HEK293T (cell line): ENCODE results near the gene PODNL1.

Experiments used
- CTCF ChIA-PET: fragments of 350-600 bp; formaldehyde crosslinking; extraction: SDS; loops from one replicate; lab custom pipeline; 2021; ENCODE audit warnings: antibody characterized with exemption, inconsistent platforms; lab: Yijun Ruan, JAX
- POLR2A ChIA-PET: fragments of 350-600 bp; formaldehyde crosslinking; extraction: SDS; loops from one replicate; lab custom pipeline; 2020; ENCODE audit warnings: antibody characterized with exemption, inconsistent platforms; lab: Yijun Ruan, JAX
- DNase-seq: peaks from one replicate; pipeline ENCODE4 v3.0.0; 2012; ENCODE audit warnings: mixed read lengths; ENCODE audit errors: extremely low spot score
- ARNT ChIP-seq: fragments of 450-650 bp; IDR thresholded peaks from 2 replicates; pipeline ENCODE4 v1.6.1; 2017; ENCODE audit warnings: mild to moderate bottlenecking
- BHLHE40 ChIP-seq: fragments of 450-650 bp; IDR thresholded peaks from 2 replicates; pipeline ENCODE4 v1.6.1; 2016; ENCODE audit warnings: mild to moderate bottlenecking, moderate library complexity, borderline replicate concordance
- CTBP1 ChIP-seq: fragments of 450-650 bp; IDR thresholded peaks from 2 replicates; pipeline ENCODE4 v1.6.1; 2016; ENCODE audit warnings: borderline replicate concordance
- ELF4 ChIP-seq: fragments of 450-650 bp; IDR thresholded peaks from 2 replicates; pipeline ENCODE4 v1.6.1; 2017; ENCODE audit warnings: antibody characterized with exemption
- FOXA1 ChIP-seq: fragments of 450-650 bp; IDR thresholded peaks from 2 replicates; pipeline ENCODE4 v1.6.1; 2016; ENCODE audit warnings: mild to moderate bottlenecking
- FOXK2 ChIP-seq: fragments of 450-650 bp; IDR thresholded peaks from 2 replicates; pipeline ENCODE4 v1.6.1; 2016; ENCODE audit warnings: mild to moderate bottlenecking
- FOXM1 ChIP-seq: fragments of 450-650 bp; IDR thresholded peaks from 2 replicates; pipeline ENCODE4 v1.6.1; 2017; ENCODE audit warnings: mild to moderate bottlenecking, borderline replicate concordance
- HDGF ChIP-seq: fragments of 450-650 bp; IDR thresholded peaks from 2 replicates; pipeline ENCODE4 v1.6.1; 2017; ENCODE audit warnings: antibody characterized with exemption, borderline replicate concordance
- L3MBTL2 ChIP-seq: fragments of 450-650 bp; conservative IDR thresholded peaks from 2 replicates; pipeline ENCODE4 v1.6.1; 2016; ENCODE audit warnings: mild to moderate bottlenecking
- LEF1 ChIP-seq: fragments of 450-650 bp; IDR thresholded peaks from 2 replicates; pipeline ENCODE4 v1.6.1; 2017; ENCODE audit warnings: mild to moderate bottlenecking, borderline replicate concordance
- NFRKB ChIP-seq: fragments of 450-650 bp; IDR thresholded peaks from 2 replicates; pipeline ENCODE4 v1.6.1; 2016; ENCODE audit warnings: mild to moderate bottlenecking, moderate library complexity
- PKNOX1 ChIP-seq: fragments of 450-650 bp; IDR thresholded peaks from 2 replicates; pipeline ENCODE4 v1.6.1; 2016
- SP1 ChIP-seq: fragments of 450-650 bp; IDR thresholded peaks from 2 replicates; pipeline ENCODE4 v1.6.1; 2017
- SUZ12 ChIP-seq: fragments of 450-650 bp; IDR thresholded peaks from 2 replicates; pipeline ENCODE4 v1.6.1; 2016; ENCODE audit warnings: mild to moderate bottlenecking
- TARDBP ChIP-seq: fragments of 450-650 bp; IDR thresholded peaks from 2 replicates; pipeline ENCODE4 v1.6.1; 2016
- ZNF384 ChIP-seq: fragments of 450-650 bp; IDR thresholded peaks from 2 replicates; pipeline ENCODE4 v1.6.1; 2016

The PODNL1 gene

DNA sequence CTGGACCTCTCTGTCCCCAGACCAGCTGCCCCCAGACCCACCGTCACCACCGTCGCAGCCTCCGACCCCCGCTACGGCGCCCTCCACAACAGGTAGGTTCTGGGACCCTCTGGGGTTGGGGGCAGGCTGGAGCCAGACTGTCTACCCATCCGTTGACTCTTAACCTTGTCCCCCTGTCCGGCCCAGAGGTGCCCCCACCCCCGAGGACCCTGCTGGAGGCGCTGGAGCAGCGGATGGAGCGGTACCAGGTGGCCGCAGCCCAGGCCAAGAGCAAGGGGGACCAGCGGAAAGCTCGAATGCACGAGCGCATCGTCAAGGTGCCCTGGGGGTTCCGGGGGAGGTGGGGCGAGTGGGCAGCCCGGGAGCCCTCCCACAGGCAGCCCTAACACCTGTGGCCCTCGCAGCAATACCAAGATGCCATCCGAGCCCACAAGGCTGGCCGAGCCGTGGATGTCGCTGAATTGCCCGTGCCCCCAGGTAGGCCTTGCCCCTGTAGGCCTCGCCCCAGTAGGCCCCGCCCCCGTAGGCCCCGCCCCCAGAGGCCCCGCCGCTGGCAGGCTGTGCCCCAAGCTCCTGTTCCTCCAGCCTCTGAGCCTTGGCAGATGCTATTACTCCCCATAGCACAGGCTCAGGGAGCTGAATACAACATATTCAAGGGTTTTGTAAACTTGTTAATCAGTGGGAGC is 19.3 kb downstream of the PODNL1 start:
- ChIA-PET CTCF (interaction anchor here (0.6 kb wide), 1 partner anchor 109 kb away, joined by 3 read pairs; no protein-coding TSS in a partner anchor), POLR2A (no interaction called here)
- no peak for TF ChIP-seq LEF1
- no peak for TF ChIP-seq FOXM1
- no peak for TF ChIP-seq FOXK2
- TF ChIP-seq CTBP1: no peak
- no peak for DNase-seq

DNA sequence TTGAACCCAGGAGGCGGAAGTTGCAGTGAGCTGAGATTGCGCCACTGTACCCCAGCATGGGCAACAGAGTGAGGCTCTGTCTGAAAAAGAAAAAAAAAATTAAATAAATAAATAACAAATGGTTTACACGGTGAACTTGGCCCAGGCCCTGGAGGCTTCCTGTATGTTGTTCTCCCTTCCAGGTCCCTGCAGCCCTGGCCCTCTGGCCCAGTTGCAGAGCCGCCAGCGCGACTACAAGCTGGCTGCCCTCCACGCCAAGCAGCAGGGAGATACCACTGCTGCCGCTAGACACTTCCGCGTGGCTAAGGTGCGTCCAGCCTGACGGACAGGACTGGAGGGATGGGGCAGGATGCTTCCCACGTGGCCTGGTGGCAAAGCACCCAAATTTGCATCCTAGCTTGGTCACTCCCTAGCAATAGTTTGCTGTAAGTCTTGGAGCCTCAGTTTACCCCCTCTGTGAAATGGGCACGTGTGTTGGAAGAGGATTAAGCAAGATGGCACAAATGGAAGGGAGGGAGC is 20.3 kb downstream of the PODNL1 start:
- TF ChIP-seq NFRKB: no peak
- no peak for TF ChIP-seq CTBP1
- TF ChIP-seq ZNF384: no peak
- TF ChIP-seq L3MBTL2: no peak
- no peak for TF ChIP-seq LEF1
- TF ChIP-seq SUZ12: no peak
- no peak for TF ChIP-seq HDGF
- POLR2A ChIA-PET: interaction anchor here (0.7 to 0.9 kb wide), 2 partner anchors 12 to 35 kb away, joined by 3 to 4 read pairs; partner anchors contain the start of gene CC2D1A
- no peak for DNase-seq
- CTCF ChIA-PET: no interaction called here

DNA sequence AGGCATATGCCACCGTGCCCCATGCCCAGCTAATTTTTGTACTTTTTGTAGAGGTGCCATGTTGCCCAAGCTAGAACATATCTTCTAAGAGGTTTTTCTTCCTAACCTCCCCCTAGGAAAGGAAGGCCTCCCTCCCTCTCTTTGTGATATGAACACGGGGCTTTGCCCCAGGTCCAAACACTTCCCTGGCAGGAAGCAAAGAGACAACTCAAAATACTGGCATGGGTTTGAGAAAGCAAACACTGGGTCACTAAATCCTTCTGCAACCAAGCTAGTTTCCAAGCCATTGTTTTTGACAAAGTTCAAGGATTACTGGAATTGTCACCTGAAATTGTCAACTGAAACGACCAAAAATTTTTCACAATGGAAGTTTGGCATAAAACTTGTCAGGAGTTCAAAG is 23.4 kb downstream of the PODNL1 start:
- TF ChIP-seq L3MBTL2 (no peak), LEF1 (no peak), TARDBP (no peak), CTBP1 (no peak), FOXK2 (no peak), HDGF (no peak), ARNT (no peak), NFRKB (no peak), SP1 (no peak), SUZ12 (no peak), ZNF384 (no peak), PKNOX1 (no peak), ELF4 (no peak), FOXA1 (no peak), BHLHE40 (no peak), FOXM1 (no peak)
- ChIA-PET CTCF (no interaction called here), POLR2A (no interaction called here)
- DNase-seq: no peak

DNA sequence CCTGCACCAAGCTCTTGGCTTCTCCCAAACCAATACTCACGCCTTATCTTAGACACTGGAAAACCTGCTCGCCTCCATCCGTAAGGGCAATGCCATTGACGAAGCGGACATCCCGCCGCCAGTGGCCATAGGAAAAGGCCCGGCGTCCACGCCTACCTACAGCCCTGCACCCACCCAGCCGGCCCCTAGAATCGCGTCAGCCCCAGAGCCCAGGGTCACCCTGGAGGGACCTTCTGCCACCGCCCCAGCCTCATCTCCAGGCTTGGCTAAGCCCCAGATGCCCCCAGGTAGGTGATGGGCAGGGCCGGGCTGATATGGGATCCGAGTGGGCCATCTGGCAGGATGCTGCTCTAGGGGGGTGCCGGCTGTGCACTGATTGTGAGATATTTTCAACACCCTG is 24.9 kb downstream of the PODNL1 start:
- TF ChIP-seq NFRKB (no peak), ARNT (no peak), LEF1 (no peak), FOXA1 (no peak), FOXK2 (no peak), SP1 (no peak), SUZ12 (no peak), PKNOX1 (no peak), BHLHE40 (no peak), ZNF384 (no peak), TARDBP (no peak), ELF4 (no peak), FOXM1 (no peak), HDGF (no peak), CTBP1 (no peak), L3MBTL2 (no peak)
- CTCF ChIA-PET: no interaction called here
- POLR2A ChIA-PET: no interaction called here
- no peak for DNase-seq

- DNase-seq: no peak
- CTCF ChIA-PET: interaction anchor here (0.6 kb wide), 1 partner anchor 569 kb away, joined by 4 read pairs; no protein-coding TSS in a partner anchor
- POLR2A ChIA-PET: no interaction called here
- TF ChIP-seq ELF4: no peak
- no peak for TF ChIP-seq PKNOX1
- no peak for TF ChIP-seq FOXA1
- no peak for TF ChIP-seq NFRKB
- no peak for TF ChIP-seq LEF1
- TF ChIP-seq BHLHE40: no peak
- TF ChIP-seq SUZ12: no peak
- TF ChIP-seq HDGF: no peak
- no peak for TF ChIP-seq FOXM1
- TF ChIP-seq L3MBTL2: no peak
- no peak for TF ChIP-seq TARDBP
- no peak for TF ChIP-seq FOXK2
- no peak for TF ChIP-seq ZNF384
- no peak for TF ChIP-seq CTBP1
Measured at GRCh38 chr19:13909430-13909829, 28.8 kb downstream of the PODNL1 start.

DNA sequence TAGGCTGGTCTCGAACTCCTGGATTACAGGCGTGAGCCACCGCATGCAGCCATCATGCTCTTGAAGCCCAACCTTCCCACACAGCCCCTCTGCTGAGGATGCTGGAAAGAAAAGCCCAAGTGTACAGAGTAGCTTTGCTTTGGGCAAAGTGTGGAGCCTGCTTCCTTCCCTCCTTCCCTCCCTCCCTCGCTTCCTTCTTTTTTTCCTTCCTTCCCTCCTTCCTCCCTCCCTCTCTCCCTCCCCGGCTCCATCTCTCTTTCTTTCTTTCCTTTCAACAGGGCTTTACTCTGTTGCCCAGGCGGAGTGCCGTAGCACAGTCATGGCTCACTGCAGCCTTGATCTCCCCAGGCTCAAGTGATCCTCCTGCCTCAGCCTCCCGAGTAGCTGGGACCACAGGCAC is 29.5 kb downstream of the PODNL1 start:
- POLR2A ChIA-PET: no interaction called here

More for the DNA sequence above, 29.5 kb downstream of the PODNL1 start:
- CTCF ChIA-PET: no interaction called here
- no peak for DNase-seq
- TF ChIP-seq FOXK2 (no peak), SP1 (no peak), LEF1 (no peak), NFRKB (no peak), CTBP1 (no peak), FOXM1 (no peak), BHLHE40 (no peak), ZNF384 (no peak), L3MBTL2 (no peak), FOXA1 (no peak), PKNOX1 (no peak), ARNT (no peak), ELF4 (no peak), SUZ12 (no peak), HDGF (no peak)
